ENCODE data around the gene SAYSD1.

- TF ChIP-seq CTCF (IDR thresholded peaks at IDR 0.05) = no peak
- TF ChIP-seq EZH2 (IDR thresholded peaks at IDR 0.05) = no peak
These were observed 42.2 kb downstream of the SAYSD1 start for GRCh38 chr6:39072830-39073229.

Data from neural progenitor cell (in vitro differentiated cells).